Measurements from ENCODE around the gene AFM. TPM values are rescaled to one million over a fixed set of nuclear protein-coding genes. Genes with fewer than 3 reads are reported as not detected.

The AFM gene
- total and polyA plus RNA-seq, 7 donors = not detected

DNA sequence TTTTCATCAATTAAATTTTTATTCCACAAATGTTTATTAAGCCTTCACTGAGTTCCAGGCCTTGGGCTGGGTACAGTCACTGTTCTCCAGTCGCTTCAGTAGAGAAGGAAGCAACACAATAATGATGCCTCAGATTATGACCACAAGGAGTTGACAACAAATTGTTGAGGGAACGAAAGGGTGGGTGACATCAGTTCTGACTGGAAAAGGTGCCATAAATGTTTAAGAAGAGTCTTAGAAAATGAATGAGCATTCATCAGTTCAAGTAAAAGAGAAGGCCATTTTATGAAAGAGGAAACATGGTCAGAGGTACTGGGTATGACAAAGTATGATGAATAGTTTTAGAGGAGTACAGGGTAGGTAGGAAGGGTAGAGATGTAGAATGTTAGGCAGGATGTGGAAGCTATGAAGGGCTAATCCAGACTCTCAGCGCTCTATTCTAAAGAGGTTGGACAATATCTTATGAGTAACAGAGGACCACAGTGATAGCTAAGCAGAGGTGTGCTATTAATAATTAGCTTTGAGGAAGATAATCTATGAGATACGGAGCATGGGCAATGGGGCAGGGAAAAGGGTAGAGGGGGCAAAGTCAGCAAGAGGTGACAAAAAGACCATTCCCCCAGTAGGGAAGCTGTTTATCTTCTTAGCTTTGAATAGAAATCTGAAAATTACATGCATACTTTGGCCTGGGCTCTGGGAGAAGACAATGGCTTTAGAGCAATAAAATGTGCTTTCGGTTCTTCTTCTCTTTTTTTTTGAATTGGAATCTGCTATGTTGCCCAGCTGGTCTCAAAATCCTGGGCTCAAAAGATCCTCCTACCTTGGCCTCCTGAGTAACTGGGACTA lies 25.1 kb upstream of the AFM start:
- WGBS, 3 donors = 65 to 77% (median 70%) methylated on average over 5 of the region's 5 CpGs
- DNase-seq (no peak), ATAC-seq (no peak)
- TF ChIP-seq, protein P1, sequence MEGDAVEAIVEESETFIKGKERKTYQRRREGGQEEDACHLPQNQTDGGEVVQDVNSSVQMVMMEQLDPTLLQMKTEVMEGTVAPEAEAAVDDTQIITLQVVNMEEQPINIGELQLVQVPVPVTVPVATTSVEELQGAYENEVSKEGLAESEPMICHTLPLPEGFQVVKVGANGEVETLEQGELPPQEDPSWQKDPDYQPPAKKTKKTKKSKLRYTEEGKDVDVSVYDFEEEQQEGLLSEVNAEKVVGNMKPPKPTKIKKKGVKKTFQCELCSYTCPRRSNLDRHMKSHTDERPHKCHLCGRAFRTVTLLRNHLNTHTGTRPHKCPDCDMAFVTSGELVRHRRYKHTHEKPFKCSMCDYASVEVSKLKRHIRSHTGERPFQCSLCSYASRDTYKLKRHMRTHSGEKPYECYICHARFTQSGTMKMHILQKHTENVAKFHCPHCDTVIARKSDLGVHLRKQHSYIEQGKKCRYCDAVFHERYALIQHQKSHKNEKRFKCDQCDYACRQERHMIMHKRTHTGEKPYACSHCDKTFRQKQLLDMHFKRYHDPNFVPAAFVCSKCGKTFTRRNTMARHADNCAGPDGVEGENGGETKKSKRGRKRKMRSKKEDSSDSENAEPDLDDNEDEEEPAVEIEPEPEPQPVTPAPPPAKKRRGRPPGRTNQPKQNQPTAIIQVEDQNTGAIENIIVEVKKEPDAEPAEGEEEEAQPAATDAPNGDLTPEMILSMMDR (IDR thresholded peaks at IDR 0.05) = no peak
- H3K27ac ChIP-seq = no peak overlapping the region
- H3K4me3 ChIP-seq = no peak overlapping the region
- no peaks in the 10 kb centered on the region for H3K27me3 ChIP-seq (ENCODE audit: insufficient read depth in 3 of 3, low read length in 2 of 3)
- H3K9me3 ChIP-seq = no peaks in the 10 kb centered on the region
- no peaks in the 10 kb centered on the region for H3K4me1 ChIP-seq
- intact Hi-C loops (cut with DNase I) = no loop called here
- no peaks in the 10 kb centered on the region for H3K36me3 ChIP-seq (ENCODE audit: insufficient read depth in 1 of 2, low read depth in 1 of 2)

DNA sequence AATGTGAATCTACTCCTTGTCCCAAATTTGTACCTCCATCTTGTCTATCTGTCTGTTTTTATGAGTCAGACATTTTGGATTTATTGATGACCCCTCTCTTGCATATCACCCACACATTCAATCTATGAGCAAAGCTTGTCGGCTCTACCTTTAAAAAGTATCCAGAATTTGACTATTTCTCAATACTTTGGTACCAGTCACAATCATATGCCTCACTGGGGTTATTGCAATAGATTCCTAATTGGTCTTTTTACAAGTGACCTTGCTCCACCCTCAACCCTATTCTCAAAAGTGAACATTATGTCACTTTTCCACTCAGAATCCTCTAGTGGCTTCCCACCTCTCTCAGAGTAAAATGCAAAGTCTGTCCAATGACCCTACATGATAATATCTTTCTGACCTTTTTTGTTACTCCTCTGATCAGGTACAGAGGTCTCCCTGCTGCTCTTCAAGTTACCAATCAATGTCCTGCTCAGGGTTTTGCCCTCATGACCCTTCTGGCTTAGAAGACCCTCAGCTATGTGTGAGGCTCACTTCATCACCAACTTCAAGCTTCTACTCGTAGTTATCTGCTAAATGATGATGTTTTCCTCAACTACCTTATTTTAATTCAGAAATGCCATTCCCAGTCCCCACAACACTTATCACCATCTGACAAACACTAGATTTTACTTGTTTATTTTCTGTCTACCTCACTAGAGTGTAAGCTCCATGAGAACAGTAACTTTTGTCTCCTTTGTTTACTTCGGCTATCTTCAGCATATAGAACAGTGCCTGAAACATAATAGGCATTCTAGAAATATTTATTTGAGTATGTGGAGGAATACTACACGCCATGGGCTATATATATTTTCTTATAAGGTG lies 23.1 kb upstream of the AFM start:
- intact Hi-C loops (cut with DNase I) = no loop called here
- DNase-seq (no peak), ATAC-seq (no peak)
- Histone ChIP-seq H3K9me3 (no peaks in the 10 kb centered on the region), H3K36me3 (ENCODE audit: insufficient read depth in 1 of 2, low read depth in 1 of 2) (no peaks in the 10 kb centered on the region), H3K27me3 (ENCODE audit: insufficient read depth in 3 of 3, low read length in 2 of 3) (no peaks in the 10 kb centered on the region), H3K4me1 (no peaks in the 10 kb centered on the region), H3K4me3 (no peak overlapping the region), H3K27ac (no peak overlapping the region)
- TF ChIP-seq, protein P1 (IDR thresholded peaks at IDR 0.05) = no peak
- 79 to 86% (median 80%) methylated on average over 4 of the region's 4 CpGs for WGBS, 3 donors

DNA sequence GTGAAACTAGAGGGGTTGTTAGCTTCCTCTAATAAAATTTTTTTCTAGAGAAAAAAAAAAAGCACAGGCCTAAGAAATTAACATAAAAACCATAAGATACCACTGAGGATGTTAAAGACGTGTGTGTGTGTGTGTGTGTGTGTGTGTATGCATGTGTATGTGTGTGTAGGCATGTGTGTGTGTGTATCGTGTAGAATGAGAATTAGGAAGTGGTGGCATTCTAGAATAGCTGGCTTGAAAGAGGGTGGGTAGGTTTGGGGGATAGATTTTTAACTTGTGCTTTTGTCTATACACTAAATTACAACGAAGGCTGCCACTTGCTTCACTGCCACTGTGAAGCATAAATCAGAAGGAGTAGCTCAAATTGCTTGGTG lies 22.5 kb upstream of the AFM start:
- no peaks in the 10 kb centered on the region for H3K36me3 ChIP-seq (ENCODE audit: insufficient read depth in 1 of 2, low read depth in 1 of 2)
- intact Hi-C loops (cut with DNase I) = no loop called here
- H3K9me3 ChIP-seq = no peaks in the 10 kb centered on the region
- no peak for DNase-seq
- H3K4me1 ChIP-seq = no peaks in the 10 kb centered on the region
- no peaks in the 10 kb centered on the region for H3K27me3 ChIP-seq (ENCODE audit: insufficient read depth in 3 of 3, low read length in 2 of 3)
- WGBS, 3 donors = 64 to 74% (median 67%) methylated on average over 3 of the region's 3 CpGs
- no peak overlapping the region for H3K27ac ChIP-seq
- no peak for ATAC-seq
- no peak overlapping the region for H3K4me3 ChIP-seq
- TF ChIP-seq, protein P1 (IDR thresholded peaks at IDR 0.05) = no peak

DNA sequence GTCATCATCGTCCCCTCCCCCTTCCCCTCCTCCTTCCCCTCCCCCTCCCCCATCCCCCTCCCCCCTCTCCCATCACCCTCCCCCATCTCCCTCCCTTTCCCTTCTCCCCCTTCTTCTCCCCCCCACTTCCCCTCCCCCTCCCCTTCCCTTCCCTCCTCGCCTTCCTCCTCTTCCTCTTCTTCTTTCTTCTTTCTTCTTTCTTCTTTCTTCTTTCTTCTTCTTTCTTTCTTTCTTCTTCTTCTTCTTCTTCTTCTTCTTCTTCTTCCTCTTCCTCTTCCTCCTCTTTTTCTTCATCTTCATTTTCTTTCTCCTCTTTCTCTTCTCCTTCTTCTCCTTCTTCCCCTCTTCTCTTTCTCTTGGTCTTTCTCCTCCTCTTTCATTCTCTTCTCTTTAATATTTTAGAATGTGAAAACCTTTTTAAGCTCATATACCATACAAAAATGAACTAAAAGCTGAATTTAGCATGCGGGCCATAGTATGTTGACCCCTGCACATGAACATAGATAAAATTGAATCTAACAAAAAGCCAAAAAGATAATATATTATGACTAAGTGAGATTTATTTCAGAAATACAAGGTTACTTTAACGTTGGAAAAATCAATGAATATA lies 20.5 kb upstream of the AFM start:
- no peak for ATAC-seq
- intact Hi-C loops (cut with DNase I) = no loop called here

More for the DNA sequence above, 20.5 kb upstream of the AFM start:
- no peak overlapping the region for H3K27ac ChIP-seq
- H3K9me3 ChIP-seq = no peaks in the 10 kb centered on the region
- no peak for DNase-seq
- H3K4me1 ChIP-seq = no peaks in the 10 kb centered on the region
- 79 to 89% (median 81%) methylated on average over 3 to 4 of the region's 4 CpGs for WGBS, 3 donors
- no peaks in the 10 kb centered on the region for H3K27me3 ChIP-seq (ENCODE audit: insufficient read depth in 3 of 3, low read length in 2 of 3)
- TF ChIP-seq, protein P1 (IDR thresholded peaks at IDR 0.05) = no peak
- no peak overlapping the region for H3K4me3 ChIP-seq
- no peaks in the 10 kb centered on the region for H3K36me3 ChIP-seq (ENCODE audit: insufficient read depth in 1 of 2, low read depth in 1 of 2)

All from psoas muscle (tissue), 8 donors.